GM18873 (cell line): ENCODE results near the gene UQCRH.
"Not testable (repeated sequence)": the region's sequence is repeated elsewhere in the genome, so short reads cannot be mapped to it uniquely, and the experiment has no call there.

Experiments used
- ATAC-seq: cut with Tn5 transposase; IDR thresholded peaks from one replicate; pipeline ENCODE4 v1.9.1; 2021; ENCODE audit warnings: mild to moderate bottlenecking, moderate library complexity, moderate number of reproducible peaks; ENCODE audit not compliant: unreplicated experiment, low FRiP score

Gene UQCRH

DNA sequence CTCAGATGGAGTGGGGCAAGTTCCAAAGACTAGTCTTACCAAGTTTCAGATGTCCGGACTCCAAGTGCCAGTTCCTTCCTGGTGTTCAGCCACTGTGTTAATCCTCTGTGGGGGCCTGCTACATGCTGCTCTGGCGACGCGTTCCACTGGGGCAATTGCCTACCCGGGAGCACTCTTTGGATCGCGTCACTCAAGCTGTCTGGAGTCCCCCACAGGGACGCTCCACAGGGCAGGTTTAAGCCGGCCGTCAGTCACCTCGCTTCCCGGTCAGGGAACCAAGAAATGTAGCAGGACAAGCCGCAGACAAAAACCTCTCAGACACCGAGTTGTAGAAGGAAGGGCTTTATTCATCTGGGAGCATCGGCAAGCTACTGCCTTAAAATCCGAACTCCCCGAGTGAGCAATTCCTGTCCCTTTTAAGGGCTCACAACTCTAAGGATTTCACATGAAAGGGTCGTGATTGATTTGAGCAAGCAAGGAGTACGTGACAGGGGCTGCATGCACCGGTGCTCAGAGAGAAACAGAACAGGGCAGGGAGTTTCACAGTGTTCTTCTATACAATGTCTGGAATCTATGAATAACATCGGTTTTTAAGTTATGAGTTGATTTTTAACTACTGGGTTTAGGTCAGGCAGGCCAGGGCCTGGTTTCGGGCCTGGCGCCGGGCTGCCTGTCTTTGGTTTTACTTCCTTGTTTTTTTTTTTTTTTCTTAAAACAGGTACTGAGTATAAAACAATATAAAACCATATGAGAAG lies 28.5 kb downstream of the UQCRH start:
- ATAC-seq, result not testable (repeated sequence)

DNA sequence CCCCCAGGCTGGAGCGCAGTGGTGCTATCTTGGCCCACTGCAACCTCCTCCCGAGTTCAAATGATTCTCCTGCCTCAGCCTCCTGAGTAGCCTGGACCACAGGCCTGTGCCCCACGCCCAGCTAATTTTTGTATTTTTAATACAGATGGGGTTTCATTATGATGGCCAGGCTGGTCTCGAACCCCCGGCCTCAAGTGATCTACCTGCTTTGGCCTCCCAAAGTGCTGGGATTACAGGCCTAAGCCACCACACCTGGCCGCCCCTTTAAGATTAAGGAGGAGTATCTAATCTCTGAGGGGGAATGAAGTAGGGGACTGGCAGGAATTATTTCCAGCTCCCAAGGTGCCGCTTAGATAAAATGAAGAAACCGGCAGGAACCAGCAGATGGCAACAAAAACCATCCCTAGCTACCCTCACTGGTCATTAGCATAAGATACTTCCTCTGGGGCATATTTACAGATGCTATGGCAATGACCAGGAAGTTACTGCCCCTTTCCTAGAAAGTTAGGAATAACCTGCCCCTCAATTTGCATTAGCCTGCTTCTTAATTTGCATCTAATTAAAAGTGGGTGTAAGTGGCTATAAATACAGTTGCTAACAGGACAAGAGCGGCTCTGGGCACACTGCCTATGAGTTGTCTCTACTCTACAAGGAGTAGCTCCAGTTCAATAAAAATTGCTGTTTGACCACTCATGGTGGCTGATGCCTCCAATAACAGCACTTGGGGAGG lies 30.0 kb downstream of the UQCRH start:
- ATAC-seq, result no peak

DNA sequence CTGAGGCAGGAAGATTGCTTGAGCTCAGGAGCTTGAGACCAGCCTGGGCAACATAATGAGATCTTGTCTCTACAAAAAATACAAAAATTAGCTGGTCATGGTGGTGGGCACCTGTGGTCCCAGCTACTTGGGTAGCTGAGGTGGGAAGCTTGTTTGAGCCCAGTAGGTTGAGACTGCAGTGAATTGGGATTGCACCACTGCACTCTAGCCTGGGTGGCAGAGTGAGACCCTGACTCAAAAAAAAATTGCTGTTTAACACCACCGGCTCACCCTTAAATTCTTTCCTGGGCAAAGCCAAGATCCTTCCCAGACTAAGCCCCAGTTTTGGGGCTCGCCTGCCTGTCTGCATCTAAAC lies 30.5 kb downstream of the UQCRH start:
- no peak for ATAC-seq

DNA sequence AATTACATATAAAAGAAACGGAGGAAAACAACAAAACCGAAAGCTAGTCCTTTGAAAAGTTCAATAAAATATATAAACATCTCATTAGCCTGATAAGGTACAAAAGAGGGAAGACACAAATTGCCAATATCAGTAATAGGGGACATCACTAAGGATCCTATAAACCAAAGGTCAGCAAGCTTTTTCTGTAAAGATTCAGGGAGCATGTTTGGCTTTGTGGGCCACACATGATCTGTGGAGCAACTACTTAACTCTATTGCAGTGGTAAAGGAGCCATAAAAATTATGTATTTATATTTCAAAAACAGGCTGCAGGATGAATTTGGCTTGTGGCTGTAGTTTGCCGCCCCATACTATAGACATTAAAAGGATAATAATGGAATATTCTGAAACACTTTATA lies 31.6 kb downstream of the UQCRH start:
- ATAC-seq, result no peak

DNA sequence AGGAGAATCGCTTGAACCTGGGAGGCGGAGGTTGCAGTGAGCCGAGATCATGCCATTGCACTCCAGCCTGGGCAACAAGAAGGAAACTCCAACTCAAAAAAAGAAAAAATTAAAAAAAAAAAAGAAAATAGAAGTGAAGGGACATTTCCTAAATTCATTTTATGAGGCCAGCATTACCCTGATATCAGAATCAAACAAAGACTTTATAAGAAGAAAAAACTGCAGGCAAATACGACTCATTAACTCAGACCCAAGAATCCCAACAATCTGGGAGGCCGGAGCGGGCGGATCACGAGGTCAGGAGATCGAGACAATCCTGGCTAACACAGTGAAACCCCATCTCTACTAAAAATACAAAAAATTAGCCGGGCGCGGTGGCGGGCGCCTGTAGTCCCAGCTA lies 33.9 kb downstream of the UQCRH start:
- ATAC-seq, result not testable (repeated sequence)

DNA sequence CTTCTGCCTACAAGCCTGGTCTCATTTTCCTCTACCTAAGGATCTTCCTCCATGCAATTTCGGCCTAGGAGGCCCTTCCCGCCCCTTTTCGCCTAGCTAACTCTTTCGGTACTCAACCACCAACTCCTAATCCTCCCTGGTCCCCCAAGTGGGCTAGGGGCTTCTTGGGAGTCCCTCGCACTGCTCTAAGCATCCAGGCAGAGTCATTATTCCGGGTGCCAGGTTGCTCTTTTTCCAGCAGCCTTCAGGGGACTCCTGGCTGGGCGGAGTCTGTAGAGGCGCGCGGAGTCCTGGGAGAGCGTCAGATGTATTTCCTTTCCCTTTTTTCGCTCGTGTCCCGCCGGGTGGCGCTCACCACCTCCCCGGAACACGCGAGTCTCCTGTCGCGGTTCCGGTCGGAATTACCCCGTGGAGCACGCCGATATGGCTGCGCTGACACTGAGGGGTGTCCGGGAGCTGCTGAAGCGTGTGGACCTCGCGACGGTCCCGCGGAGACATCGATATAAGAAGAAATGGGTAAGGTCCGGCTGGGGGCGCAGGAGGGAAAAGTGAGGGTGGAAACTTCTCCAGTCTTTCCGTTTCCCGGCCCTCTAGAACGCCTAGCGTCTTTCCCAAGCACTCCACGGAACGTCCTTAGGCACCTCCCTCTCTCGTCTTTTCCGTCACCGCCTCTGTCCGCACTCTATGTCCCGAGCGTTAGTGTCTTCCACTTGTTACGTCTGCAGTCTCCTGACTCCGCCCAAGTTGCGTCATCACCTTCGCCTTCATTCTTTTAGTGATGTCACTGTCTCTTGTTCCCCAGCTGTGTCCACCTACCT lies 37.1 kb downstream of the UQCRH start, which contains the start of gene NSUN4:
NSUN4 (plus strand) TSS at position 404 of the 818 bp plus-strand sequence; CDS start at position 424, 20 bp downstream.
- ATAC-seq, result peak; percentile 73

DNA sequence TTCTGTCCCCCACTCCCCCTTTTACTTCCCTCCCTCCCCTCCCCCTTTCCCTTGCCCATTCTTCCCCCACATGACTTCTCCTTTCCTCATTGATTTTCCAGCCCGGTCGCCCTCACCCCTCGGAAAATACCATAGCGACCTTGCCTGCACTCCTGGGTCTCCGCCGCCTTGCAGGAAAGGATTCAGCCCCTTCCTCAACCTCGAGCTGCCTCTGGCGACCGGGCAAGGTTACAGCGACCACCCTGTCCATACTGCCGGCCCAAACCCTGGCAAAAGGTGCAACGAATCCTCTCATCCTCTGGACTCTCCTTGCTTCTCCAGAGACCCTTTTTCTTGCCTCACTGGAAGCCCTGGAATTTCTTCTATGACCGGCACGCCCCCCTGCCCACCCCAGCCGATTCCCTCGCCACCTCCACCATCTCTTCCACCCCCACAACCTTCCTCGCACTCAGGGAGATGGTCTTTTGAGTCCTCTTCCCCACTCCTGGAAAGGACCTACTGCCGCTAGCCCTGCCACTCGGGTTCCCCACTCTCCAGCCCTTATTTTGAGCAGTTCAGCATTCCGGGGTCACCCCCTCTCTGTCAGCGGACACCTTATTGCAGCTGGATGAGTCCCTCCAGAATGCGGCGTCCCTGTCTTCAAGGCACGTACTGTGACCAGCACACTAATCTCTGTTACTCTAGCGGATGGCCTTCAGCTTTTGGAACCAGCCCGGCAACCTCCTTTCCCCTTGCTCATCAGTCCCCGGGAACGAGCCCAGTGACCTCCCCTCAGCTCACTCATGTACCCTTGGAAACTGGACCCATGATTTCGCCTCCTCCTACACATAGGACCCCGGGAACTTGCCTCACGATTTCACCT lies 38.0 kb downstream of the UQCRH start:
- no peak for ATAC-seq

DNA sequence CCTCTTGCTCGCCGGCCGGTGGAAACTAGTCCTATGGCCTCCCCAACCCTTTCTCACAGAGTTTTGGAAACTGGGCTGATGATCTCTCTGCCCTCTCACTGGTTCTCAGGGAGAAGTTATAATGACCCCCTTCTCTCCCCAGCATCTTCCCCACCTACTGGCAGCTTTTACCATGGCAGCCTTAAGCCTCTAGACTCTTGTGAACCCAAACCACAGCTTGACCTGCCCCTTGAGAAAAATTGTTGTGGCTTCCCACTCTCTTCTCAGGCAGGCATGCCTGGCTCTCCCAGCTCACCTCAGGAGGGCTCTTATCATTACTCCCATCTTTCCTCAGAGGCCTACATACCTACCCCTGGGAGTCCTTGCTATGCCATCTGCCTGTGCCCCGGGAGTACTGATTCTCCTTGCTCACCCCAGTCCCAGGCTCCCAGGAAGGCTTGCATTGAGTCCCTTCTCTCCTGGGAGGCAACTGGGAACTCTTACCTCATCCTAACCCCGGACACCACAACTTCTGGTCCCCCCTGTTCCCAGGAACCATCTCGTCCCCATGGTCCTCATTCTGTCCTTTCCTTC lies 38.7 kb downstream of the UQCRH start:
- ATAC-seq, result no peak

DNA sequence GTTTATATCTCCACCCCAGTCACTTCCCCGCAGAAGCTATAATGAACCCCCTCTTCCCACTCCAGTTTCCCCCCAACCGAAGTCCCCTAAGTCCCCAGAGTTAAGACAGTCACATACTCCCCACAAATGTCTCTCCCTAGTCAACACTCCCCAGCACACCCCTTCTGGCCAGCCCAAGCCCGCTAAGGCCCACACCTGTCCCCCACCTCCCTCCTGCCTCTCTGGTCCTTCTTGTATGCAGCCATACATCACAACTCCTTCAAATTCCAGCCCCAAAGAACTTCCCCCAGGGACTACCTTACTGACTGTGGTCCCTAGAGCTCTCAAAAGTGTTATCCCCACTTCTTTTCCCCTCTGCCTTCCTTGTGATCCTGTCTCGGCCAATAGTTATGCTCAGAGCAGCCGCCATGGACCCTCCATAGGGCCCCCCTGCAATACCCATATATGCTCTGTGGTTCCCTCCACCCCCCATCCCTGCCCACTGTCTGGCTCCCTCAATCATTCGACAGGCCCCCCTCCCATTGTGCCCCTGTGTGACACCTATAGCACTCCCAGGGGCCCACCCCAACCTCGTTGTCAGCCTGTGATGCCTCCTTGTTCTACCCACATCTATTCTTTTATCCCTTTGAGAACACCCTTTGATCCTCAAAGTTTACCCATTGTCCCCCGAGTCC lies 39.3 kb downstream of the UQCRH start:
- no peak for ATAC-seq

DNA sequence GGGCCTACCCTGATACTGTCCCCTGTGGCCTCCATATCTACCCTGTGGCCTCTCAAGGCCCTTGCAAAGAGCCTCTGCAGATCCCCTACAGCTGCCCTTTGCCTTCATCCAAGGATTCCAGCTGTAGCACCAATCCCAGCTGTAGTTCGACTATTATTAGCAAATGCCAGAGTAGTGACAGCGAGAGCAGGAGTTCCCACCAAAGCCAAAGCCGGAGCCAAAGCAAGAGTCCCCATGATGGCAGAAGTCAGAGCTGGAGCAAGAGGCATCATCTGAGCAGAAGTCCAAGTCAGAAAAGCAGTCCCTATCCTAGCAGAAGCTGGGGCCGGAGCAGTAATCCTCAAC lies 39.8 kb downstream of the UQCRH start:
- no peak for ATAC-seq

DNA sequence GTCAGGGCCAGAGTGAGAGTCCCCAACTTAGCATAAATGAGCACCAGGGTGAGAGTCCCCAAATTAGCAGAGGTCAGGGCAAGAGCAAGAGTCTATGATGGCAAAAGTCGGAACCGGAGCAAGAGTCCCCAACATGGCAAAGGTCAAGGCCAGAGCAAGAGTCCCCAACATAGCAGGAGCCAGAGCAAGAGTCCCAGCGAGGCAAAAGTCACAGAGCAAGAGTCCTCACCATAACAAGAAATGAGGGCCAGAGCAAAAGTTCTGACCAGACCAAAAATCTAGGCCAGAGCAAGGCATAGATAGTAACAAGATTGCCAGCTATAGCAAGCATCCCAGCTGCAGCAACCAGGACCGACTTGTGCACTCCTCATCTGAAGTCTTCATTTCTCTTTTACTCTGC lies 40.2 kb downstream of the UQCRH start:
- no peak for ATAC-seq

DNA sequence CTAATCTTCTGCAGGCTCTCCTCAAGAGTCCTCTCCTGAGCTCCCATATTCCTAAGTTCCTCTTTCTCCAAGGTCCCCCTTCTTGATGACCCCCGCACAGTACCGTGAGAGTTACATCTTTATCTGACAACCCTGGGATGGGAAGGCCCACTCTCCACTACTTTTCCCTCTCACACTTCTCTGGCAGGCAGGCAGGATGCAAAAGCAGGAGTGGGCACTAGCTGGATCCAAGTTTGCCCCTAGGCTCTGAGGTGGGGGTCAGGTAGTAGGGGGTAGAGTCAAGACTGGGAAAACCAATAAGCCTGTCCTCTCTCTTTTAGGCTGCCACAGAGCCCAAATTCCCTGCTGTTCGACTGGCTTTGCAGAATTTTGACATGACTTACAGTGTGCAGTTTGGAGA lies 41.0 kb downstream of the UQCRH start:
- ATAC-seq, result no peak

DNA sequence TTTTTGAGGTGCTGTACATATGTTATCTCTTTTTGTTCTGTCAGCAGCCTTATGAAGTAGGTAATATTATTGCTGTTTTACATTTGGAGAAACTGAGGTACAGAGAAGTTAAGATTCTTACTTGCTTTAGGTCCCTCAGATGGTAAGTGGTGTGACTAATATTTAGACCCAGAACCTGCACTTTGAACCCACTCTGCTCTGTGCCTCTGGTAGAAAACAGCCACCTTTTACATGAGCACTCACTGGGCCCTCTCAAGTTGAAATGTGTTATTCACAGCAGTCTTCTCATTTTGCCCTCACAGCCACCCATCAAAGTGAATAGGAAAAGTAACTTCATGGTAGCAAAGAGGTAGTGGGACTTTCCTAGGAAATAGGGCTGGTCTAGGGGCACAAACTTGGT lies 41.8 kb downstream of the UQCRH start:
- no peak for ATAC-seq

DNA sequence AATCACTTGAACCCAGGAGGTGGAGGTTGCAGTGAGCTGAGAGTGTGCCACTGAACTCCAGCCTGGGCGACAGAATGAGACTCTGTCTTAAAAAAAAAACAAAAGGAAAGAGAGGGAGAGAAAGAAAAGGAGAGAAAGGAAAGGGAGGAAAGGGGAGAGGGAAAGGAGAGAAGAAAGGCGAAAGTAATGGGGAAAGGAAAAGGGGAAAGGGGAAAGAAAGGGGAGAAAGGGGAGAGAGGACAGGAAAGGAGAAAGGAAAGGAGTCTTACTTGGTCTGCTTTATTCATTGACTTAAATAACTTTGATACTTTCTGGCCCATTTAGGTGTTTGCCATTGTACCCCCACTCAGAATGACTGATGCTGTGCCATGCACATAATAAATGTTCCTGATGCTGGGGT lies 48.9 kb downstream of the UQCRH start:
- ATAC-seq, result no peak

DNA sequence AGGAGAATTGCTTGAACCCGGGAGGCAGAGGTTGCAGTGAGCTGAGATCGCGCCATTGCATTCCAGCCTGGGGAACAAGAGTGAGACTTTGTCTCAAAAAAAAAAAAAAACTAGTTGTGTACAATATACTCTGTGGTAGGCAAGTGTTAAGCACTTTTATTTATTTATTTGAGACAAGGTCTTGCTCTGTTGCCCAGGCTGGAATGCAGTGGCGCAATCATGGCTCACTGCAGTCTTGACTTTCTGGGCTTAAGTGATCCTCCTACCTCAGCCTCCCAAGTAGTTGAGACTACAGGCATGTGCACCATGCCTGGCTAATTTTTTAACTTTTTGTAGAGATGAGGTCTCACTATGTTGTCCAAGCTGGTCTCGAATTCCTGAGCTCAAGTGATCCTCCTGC lies 52.4 kb downstream of the UQCRH start:
- not testable (repeated sequence) for ATAC-seq

DNA sequence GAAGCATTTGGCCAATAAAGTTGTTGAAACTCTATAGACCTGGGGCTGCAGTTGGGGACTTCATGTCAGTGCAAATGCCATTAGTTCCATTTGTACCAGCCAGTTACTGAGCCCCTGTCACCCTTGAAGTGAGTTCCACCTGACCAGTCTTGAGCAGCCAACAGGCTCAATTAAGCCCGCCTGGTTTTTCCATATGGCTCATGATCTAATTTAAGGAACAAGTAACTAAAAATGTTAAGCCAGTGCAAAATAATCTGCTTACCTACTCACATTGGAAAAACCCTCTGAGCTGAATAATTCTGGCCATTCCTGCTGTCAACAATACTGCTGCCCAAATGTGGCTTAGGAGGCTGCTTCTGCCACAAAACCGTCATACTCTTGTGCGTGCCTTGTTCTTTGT lies 58.7 kb downstream of the UQCRH start:
- ATAC-seq, result no peak

DNA sequence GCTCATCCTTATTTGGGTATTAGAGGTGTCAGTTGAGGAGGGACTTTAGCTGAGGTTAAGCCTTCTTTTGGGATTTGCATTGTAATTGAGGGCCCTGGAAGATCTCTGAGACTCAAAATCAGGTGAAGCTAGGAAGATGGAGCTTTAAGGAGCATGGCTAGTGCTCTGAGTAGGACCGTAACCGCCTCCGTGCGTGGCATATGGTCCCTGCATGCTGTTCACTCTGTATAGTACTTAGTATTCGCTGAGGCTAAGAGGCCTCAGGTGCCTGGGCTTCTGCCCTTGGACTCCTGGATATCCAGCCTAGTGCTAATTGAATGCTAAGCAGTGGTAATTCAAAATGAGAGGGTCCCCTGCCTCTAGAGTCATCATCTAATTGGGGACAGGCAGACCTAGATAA lies 59.6 kb downstream of the UQCRH start:
- ATAC-seq, result no peak

DNA sequence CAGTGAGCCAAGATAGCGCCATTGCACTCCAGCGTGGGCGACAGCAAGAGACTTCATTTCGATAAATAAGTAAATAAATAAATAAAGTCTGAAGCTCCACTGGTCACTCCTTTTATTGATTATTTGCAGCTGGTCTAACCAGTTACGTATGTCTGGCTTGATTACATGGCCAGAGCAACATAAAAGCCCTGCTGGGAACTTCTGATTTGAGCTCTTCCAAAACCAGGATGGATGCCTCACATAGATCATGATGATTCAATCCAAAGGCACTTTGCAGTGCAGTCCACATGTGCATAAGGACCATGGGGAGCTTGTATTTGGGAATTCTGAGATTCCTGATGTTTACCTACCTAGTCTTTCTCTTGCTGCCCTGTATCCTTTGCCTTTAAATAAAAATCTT lies 61.1 kb downstream of the UQCRH start:
- no peak for ATAC-seq

DNA sequence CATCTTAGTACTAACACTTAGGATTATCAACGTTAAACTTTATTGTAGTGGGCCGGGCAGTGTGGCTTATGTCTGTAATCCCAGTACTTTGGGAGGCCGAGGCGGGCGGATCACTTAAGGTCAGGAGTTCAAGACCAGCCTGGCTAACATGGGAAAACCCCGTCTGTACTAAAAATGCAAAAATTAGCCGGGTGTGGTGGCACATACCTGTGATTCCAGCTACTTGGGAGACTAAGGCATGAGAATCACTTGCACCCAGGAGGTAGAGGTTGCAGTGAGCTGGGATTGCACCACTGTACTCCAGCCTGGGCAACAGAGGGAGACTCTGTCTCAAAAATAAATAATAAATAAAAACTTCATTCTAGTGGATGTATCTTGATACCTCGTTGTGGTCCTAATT lies 62.3 kb downstream of the UQCRH start:
- ATAC-seq, result not testable (repeated sequence)
